ENCODE data around the gene KRT74. TPM values are rescaled to one million over a fixed set of nuclear protein-coding genes. Genes with fewer than 3 reads are reported as not detected.

Gene KRT74
- total and polyA plus RNA-seq, 9 of the 15 experiments (the other 6 are each of a cell fraction or from before 2014, with no cell fraction given): not detected

DNA sequence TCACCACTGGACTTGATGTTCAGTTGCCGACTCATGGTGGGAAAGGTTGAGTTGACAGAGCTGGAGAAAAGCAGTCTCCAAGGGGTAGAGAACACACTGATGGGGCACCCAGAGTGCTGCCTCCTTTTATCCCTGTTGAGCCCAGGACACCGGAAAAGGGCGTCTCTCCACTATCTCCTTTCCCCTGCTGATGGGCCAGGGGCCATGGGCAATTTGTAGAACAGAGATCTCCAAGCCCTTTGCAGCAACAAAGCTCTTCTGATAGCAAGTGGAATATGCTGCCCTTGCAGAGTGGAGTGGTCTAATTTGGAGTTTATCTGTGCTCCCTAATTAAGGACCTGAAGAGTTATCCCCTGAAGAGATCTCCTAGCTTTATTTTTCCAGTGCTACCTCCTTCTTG, at the start of gene KRT74 (continued):
- no peak for TF ChIP-seq ZBTB9 (CRISPR knock-in tag; IDR thresholded peaks at IDR 0.05)
- TF ChIP-seq, protein P1, sequence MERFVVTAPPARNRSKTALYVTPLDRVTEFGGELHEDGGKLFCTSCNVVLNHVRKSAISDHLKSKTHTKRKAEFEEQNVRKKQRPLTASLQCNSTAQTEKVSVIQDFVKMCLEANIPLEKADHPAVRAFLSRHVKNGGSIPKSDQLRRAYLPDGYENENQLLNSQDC (CRISPR knock-in tag; IDR thresholded peaks at IDR 0.05): no peak

DNA sequence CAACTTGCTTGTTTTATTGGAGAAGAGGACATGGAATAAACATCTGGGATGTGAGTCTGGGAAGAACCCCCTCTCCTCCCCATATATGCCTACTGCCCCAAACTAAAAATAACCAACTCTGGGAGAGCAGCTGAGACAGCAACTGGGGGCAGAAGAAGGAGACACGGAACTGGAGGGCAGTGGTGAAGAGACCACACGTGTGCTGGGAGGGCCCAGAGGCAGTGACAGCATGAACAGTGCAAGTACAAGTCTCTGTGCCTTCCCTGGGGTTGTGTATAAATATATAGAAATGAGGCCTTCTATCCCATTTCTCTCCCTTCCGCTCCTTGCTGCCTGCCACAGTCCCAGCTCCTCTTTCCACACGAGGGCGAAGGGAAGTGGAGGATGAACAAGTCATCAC, 48.7 kb upstream of the KRT74 start:
- ChIA-PET CTCF (ENCODE audit: low intra/inter-chr PET ratio) (no interaction called here), POLR2A (no interaction called here)
- WGBS (ENCODE audit: insufficient coverage, low coverage, missing lambda C conversion rate): 44% methylated on average over 5 of the region's 5 CpGs
- no peak overlapping the region for H3K4me2 ChIP-seq (ENCODE audit: insufficient read depth, low read length)
- H3K4me3 ChIP-seq: no peak overlapping the region
- H3K4me1 ChIP-seq (replicated peaks in 1 of 2; ENCODE audit: control insufficient read depth in 2 of 2, insufficient read depth in 2 of 2, low read length in 2 of 2): peaks cover 0 to 15% of the 10 kb centered on the region in 2 experiments; a peak in 3 of 5 replicates
- H3K9me3 ChIP-seq (replicated peaks; ENCODE audit: control insufficient read depth, insufficient read depth, low read depth, low read length): no peaks in the 10 kb centered on the region
- no peak for DNase-seq (ENCODE audit: extremely low read depth in 1 of 4, low spot score in 3 of 4)
- H3K27me3 ChIP-seq (ENCODE audit: control insufficient read depth in 2 of 2, insufficient read depth in 2 of 2, low read length in 2 of 2): peaks cover 4 to 8% of the 10 kb centered on the region in 2 experiments; a peak in 4 of 5 replicates
- no peaks in the 10 kb centered on the region for H4K20me1 ChIP-seq (replicated peaks; ENCODE audit: control insufficient read depth, insufficient read depth, low read length)
- H3K79me2 ChIP-seq (ENCODE audit: control insufficient read depth, insufficient read depth, low read length): no peaks in the 10 kb centered on the region
- in situ Hi-C loops (cut with MboI) (no loop called here), intact Hi-C loops (cut with micrococcal nuclease) (no loop called here)
- H2AFZ ChIP-seq (ENCODE audit: low read depth, low read length): 0 out of 2 replicates have a peak overlapping the region, but pooled peaks have one; percentile 13
- H3K9ac ChIP-seq (ENCODE audit: insufficient read depth in 1 of 2, low read depth in 2 of 2, low read length in 2 of 2): no peak overlapping the region
- H3K36me3 ChIP-seq (ENCODE audit: control insufficient read depth, insufficient read depth, low read length): no peaks in the 10 kb centered on the region
- TF ChIP-seq ZNF830 (CRISPR knock-in tag; IDR thresholded peaks at IDR 0.05) (no peak), GATAD2A (IDR thresholded peaks at IDR 0.05) (no peak), ZNF354B (CRISPR knock-in tag; IDR thresholded peaks at IDR 0.05) (no peak)
- TF ChIP-seq, protein P2, sequence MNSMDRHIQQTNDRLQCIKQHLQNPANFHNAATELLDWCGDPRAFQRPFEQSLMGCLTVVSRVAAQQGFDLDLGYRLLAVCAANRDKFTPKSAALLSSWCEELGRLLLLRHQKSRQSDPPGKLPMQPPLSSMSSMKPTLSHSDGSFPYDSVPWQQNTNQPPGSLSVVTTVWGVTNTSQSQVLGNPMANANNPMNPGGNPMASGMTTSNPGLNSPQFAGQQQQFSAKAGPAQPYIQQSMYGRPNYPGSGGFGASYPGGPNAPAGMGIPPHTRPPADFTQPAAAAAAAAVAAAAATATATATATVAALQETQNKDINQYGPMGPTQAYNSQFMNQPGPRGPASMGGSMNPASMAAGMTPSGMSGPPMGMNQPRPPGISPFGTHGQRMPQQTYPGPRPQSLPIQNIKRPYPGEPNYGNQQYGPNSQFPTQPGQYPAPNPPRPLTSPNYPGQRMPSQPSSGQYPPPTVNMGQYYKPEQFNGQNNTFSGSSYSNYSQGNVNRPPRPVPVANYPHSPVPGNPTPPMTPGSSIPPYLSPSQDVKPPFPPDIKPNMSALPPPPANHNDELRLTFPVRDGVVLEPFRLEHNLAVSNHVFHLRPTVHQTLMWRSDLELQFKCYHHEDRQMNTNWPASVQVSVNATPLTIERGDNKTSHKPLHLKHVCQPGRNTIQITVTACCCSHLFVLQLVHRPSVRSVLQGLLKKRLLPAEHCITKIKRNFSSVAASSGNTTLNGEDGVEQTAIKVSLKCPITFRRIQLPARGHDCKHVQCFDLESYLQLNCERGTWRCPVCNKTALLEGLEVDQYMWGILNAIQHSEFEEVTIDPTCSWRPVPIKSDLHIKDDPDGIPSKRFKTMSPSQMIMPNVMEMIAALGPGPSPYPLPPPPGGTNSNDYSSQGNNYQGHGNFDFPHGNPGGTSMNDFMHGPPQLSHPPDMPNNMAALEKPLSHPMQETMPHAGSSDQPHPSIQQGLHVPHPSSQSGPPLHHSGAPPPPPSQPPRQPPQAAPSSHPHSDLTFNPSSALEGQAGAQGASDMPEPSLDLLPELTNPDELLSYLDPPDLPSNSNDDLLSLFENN (IDR thresholded peaks at IDR 0.05; ENCODE audit: low read depth in 2 of 2, low read length in 2 of 2): no peak
- H3K27ac ChIP-seq (ENCODE audit: extremely low read depth, low read depth, low read length): no peak overlapping the region
- no peak for FAIRE-seq
- H3K9me1 ChIP-seq (ENCODE audit: control insufficient read depth, insufficient read depth, low read length): no peaks in the 10 kb centered on the region
- BruUV-seq (replicated peaks): no TSS peak
- no peak for ATAC-seq
